ENCODE results near the gene TAF15. TPM values are rescaled to one million over a fixed set of nuclear protein-coding genes. Genes with fewer than 3 reads are reported as not detected.

Gene TAF15
- total and polyA plus RNA-seq, 2 donors (not counting 1 experiment from before 2014, with no cell fraction given) = 22.9 to 84.1 TPM

DNA sequence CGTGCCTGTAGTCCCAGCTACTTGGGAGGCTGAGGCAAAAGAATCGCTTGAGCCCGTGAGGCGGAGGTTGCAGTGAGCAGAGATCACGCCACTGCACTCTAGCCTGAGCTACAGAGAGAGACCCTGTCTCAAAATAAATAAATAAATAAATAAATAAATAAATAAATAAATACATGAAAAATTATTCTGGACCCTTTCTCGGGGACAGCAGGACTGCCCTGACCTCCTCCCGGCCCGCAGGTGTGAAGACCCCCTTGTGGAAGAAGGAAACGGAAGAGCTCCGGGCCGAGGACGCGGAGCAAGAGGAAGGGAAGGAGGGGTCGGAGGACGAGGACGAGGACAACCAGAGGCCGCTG is 45.5 kb upstream of the TAF15 start:
- DNase-seq (ENCODE audit: low read depth in 2 of 2) = no peak
- Histone ChIP-seq H3K9ac (ENCODE audit: insufficient read depth, low read length) (no peak overlapping the region), H3K79me2 (ENCODE audit: control insufficient read depth, insufficient read depth, low read length) (no peaks in the 10 kb centered on the region), H3K4me3 (replicated peaks in 1 of 4; ENCODE audit: control extremely low read depth in 1 of 4, insufficient read depth in 1 of 4, low read depth in 3 of 4, low read length in 4 of 4) (peak overlapping the region in 1 of 4 experiments; percentile 46), H3K36me3 (ENCODE audit: control insufficient read depth, insufficient read depth, low read length) (no peaks in the 10 kb centered on the region), H3K9me3 (ENCODE audit: control insufficient read depth, insufficient read depth, low read depth, low read length) (no peaks in the 10 kb centered on the region), H3K4me1 (ENCODE audit: control insufficient read depth, extremely low read depth, insufficient read depth, low read length) (peaks cover 7% of the 10 kb centered on the region), H3K4me2 (ENCODE audit: extremely low read depth, insufficient read depth, low read length) (peak overlapping the region; percentile 71), H3K27ac (ENCODE audit: insufficient read depth, low read length) (no peak overlapping the region), H3K27me3 (ENCODE audit: control insufficient read depth, insufficient read depth, low read length) (peaks cover 16% of the 10 kb centered on the region), H2AFZ (ENCODE audit: low read length) (peak overlapping the region; percentile 57), H4K20me1 (ENCODE audit: control insufficient read depth, extremely low read depth, insufficient read depth, low read length) (no peaks in the 10 kb centered on the region)
- TF ChIP-seq, protein P1, sequence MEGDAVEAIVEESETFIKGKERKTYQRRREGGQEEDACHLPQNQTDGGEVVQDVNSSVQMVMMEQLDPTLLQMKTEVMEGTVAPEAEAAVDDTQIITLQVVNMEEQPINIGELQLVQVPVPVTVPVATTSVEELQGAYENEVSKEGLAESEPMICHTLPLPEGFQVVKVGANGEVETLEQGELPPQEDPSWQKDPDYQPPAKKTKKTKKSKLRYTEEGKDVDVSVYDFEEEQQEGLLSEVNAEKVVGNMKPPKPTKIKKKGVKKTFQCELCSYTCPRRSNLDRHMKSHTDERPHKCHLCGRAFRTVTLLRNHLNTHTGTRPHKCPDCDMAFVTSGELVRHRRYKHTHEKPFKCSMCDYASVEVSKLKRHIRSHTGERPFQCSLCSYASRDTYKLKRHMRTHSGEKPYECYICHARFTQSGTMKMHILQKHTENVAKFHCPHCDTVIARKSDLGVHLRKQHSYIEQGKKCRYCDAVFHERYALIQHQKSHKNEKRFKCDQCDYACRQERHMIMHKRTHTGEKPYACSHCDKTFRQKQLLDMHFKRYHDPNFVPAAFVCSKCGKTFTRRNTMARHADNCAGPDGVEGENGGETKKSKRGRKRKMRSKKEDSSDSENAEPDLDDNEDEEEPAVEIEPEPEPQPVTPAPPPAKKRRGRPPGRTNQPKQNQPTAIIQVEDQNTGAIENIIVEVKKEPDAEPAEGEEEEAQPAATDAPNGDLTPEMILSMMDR (conservative IDR thresholded peaks at IDR 0.05 in 1 of 2, IDR thresholded peaks at IDR 0.05 in 1 of 2; ENCODE audit: low read depth in 1 of 2, low read length in 2 of 2) = no peak
- no peak for TF ChIP-seq EZH2 (IDR thresholded peaks at IDR 0.05; ENCODE audit: low read length, missing control alignments)

DNA sequence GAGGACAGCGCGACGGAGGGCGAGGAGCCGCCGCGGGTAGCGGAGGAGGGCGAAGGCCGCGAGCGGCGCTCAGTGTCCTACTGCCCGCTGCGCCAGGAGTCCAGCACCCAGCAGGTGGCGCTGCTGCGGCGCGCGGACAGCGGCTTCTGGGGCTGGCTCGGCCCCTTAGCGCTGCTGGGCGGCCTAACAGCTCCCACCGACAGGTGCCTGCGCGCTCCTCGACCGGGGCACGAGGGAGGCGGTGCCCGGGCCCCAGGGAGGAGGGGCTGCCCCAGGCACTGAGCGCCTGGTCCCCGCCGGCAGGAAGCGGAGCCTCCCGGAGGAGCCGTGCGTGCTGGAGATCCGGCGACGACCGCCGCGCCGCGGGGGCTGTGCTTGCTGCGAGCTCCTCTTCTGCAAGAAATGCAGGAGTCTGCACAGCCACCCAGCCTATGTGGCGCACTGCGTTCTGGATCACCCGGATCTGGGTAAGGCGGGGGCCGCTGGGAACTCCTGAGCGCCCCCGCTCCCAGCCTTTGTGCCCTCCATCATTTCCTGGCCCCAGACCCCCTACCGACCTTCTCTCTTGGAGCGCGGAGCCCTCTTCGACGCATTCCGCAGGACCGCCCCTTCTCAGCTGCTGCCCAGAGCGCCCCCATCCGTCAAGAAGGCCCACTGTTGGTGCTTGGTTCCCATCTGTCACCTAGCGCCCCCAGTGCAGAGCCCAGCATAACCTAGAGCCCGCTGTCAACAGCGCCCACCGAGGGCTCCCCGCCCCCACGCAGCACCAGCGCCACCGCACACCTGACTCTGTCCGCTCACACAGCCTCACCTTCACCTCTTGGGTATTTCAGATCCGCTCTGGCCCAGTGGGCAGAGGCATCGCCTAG is 44.9 kb upstream of the TAF15 start:
- Histone ChIP-seq H3K4me2 (ENCODE audit: extremely low read depth, insufficient read depth, low read length) (peak overlapping the region; percentile 71), H3K9ac (ENCODE audit: insufficient read depth, low read length) (no peak overlapping the region), H3K4me1 (ENCODE audit: control insufficient read depth, extremely low read depth, insufficient read depth, low read length) (peaks cover 7% of the 10 kb centered on the region), H3K79me2 (ENCODE audit: control insufficient read depth, insufficient read depth, low read length) (no peaks in the 10 kb centered on the region), H3K9me3 (ENCODE audit: control insufficient read depth, insufficient read depth, low read depth, low read length) (no peaks in the 10 kb centered on the region), H3K27me3 (ENCODE audit: control insufficient read depth, insufficient read depth, low read length) (peaks cover 20% of the 10 kb centered on the region), H4K20me1 (ENCODE audit: control insufficient read depth, extremely low read depth, insufficient read depth, low read length) (no peaks in the 10 kb centered on the region), H3K27ac (ENCODE audit: insufficient read depth, low read length) (no peak overlapping the region), H3K4me3 (replicated peaks in 1 of 4; ENCODE audit: control extremely low read depth in 1 of 4, insufficient read depth in 1 of 4, low read depth in 3 of 4, low read length in 4 of 4) (peak overlapping the region; percentile 25 to 46 (median 34)), H2AFZ (ENCODE audit: low read length) (peak overlapping the region; percentile 57), H3K36me3 (ENCODE audit: control insufficient read depth, insufficient read depth, low read length) (no peaks in the 10 kb centered on the region)
- TF ChIP-seq, protein P1 (conservative IDR thresholded peaks at IDR 0.05 in 1 of 2, IDR thresholded peaks at IDR 0.05 in 1 of 2; ENCODE audit: low read depth in 1 of 2, low read length in 2 of 2) = peak; percentile 74 to 84
- no peak for TF ChIP-seq EZH2 (IDR thresholded peaks at IDR 0.05; ENCODE audit: low read length, missing control alignments)
- DNase-seq (ENCODE audit: low read depth in 2 of 2) = peak; percentile 75 to 80

DNA sequence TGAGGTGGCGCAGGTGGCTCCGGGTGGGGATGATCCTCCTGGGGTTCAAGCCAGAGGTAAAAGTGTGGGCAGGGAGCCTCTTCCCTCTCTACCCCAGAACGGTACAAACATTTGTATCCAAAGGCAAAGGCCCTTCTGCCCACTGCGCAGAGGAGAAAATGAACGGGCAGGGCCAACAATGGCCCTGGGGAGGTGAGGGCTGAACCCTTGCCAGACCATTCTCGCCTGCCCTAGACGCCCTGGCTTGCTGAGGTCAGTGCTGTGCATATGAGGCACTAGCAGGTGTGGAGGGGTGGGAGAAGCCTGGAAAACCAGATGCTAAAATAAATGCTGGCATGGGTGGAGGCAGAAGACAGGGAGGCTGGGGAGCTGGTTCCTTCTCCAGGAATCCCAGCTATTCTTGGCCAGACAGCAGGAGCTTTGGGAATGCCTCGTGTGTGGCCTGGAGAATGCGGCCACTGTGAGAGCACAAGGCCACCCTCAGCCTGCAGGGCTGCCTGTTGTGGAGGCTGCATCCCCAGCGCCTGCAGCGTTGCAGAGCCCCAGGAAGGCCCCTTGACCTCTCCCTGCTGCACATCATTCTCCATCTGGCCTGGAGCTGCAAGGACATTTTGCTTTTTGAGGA is 44.1 kb upstream of the TAF15 start:
- H3K27me3 ChIP-seq (ENCODE audit: control insufficient read depth, insufficient read depth, low read length) = peaks cover 17% of the 10 kb centered on the region
- H3K27ac ChIP-seq (ENCODE audit: insufficient read depth, low read length) = no peak overlapping the region
- no peaks in the 10 kb centered on the region for H3K79me2 ChIP-seq (ENCODE audit: control insufficient read depth, insufficient read depth, low read length)
- no peak overlapping the region for H3K4me3 ChIP-seq (replicated peaks in 1 of 4; ENCODE audit: control extremely low read depth in 1 of 4, insufficient read depth in 1 of 4, low read depth in 3 of 4, low read length in 4 of 4)
- H3K4me1 ChIP-seq (ENCODE audit: control insufficient read depth, extremely low read depth, insufficient read depth, low read length) = peaks cover 7% of the 10 kb centered on the region
- TF ChIP-seq EZH2 (IDR thresholded peaks at IDR 0.05; ENCODE audit: low read length, missing control alignments) = no peak
- TF ChIP-seq, protein P1 (conservative IDR thresholded peaks at IDR 0.05 in 1 of 2, IDR thresholded peaks at IDR 0.05 in 1 of 2; ENCODE audit: low read depth in 1 of 2, low read length in 2 of 2) = no peak
- H3K9me3 ChIP-seq (ENCODE audit: control insufficient read depth, insufficient read depth, low read depth, low read length) = no peaks in the 10 kb centered on the region
- no peak for DNase-seq (ENCODE audit: low read depth in 2 of 2)
- H4K20me1 ChIP-seq (ENCODE audit: control insufficient read depth, extremely low read depth, insufficient read depth, low read length) = no peaks in the 10 kb centered on the region
- no peak overlapping the region for H3K9ac ChIP-seq (ENCODE audit: insufficient read depth, low read length)
- no peaks in the 10 kb centered on the region for H3K36me3 ChIP-seq (ENCODE audit: control insufficient read depth, insufficient read depth, low read length)
- H3K4me2 ChIP-seq (ENCODE audit: extremely low read depth, insufficient read depth, low read length) = no peak overlapping the region
- no peak overlapping the region for H2AFZ ChIP-seq (ENCODE audit: low read length)
